Kidney capillary endothelial cell (primary cell): ENCODE results near the gene RAE1.

Experiments
- DNase-seq: peaks from one replicate; pipeline ENCODE4 v3.0.0-alpha.2; 2018; ENCODE audit warnings: low spot score

Gene RAE1

GRCh38 chr20:57388953-57389694, 38.1 kb downstream of the RAE1 start:
- DNase-seq, result peak; percentile 26

- DNase-seq, result no peak
These were observed 38.9 kb downstream of the RAE1 start for GRCh38 chr20:57389695-57390603.

GRCh38 chr20:57390604-57391438, 39.8 kb downstream of the RAE1 start, which contains the start of gene RBM38:
TSS of gene RBM38 (plus strand) at chr20:57391396. CDS start at chr20:57391582, 186 bp downstream.
- peak; percentile 43 for DNase-seq

GRCh38 chr20:57391439-57392301, 40.6 kb downstream of the RAE1 start:
- no peak for DNase-seq

GRCh38 chr20:57392512-57393271, 41.6 kb downstream of the RAE1 start:
- no peak for DNase-seq

GRCh38 chr20:57393321-57394120, 42.5 kb downstream of the RAE1 start:
- no peak for DNase-seq

- DNase-seq, result no peak
These were observed 43.3 kb downstream of the RAE1 start for GRCh38 chr20:57394121-57395082.

- peak; percentile 82 for DNase-seq
These were observed 44.3 kb downstream of the RAE1 start for GRCh38 chr20:57395111-57395966.

GRCh38 chr20:57396212-57396983, 45.3 kb downstream of the RAE1 start:
- DNase-seq, result no peak

GRCh38 chr20:57396984-57397692, 46.1 kb downstream of the RAE1 start:
- DNase-seq, result no peak

GRCh38 chr20:57397693-57398108, 46.6 kb downstream of the RAE1 start:
- DNase-seq, result no peak

- no peak for DNase-seq
These were observed 47.3 kb downstream of the RAE1 start for GRCh38 chr20:57398231-57398821.

- DNase-seq, result no peak
These were observed 48.0 kb downstream of the RAE1 start for GRCh38 chr20:57398901-57399535.

- DNase-seq, result no peak
These were observed 48.6 kb downstream of the RAE1 start for GRCh38 chr20:57399587-57400155.
